Endothelial cell of umbilical vein (primary cell): ENCODE data around the gene LRP5.

Experiments used
- EZH2 ChIP-seq: IDR thresholded peaks from 2 replicates; pipeline ENCODE4 v1.6.1; 2012; ENCODE audit warnings: borderline replicate concordance, low read depth, mild to moderate bottlenecking, moderate library complexity, low read length, inconsistent platforms; ENCODE audit not compliant: severe bottlenecking
- GATA2 ChIP-seq: IDR thresholded peaks from 2 replicates; pipeline ENCODE4 v1.7.0; 2011; ENCODE audit warnings: low read depth, mild to moderate bottlenecking, moderate library complexity, mixed read lengths, low read length; ENCODE audit not compliant: insufficient read length, insufficient read depth
- POLR2A ChIP-seq: IDR thresholded peaks from 2 replicates; pipeline ENCODE4 v1.6.1; 2012; ENCODE audit warnings: low read depth, mild to moderate bottlenecking, control low read depth, low read length
- POLR2AphosphoS5 ChIP-seq: IDR thresholded peaks from 2 replicates; pipeline ENCODE4 v1.6.1; 2012; ENCODE audit warnings: low read depth, mild to moderate bottlenecking, control low read depth, low read length, moderate library complexity; ENCODE audit not compliant: insufficient read depth
- TF ChIP-seq, protein P1 (sequence below), 2 donors: IDR thresholded peaks; 1 replicate in 1 of 2; 2 replicates in 1 of 2; pipeline ENCODE4 v1.5.1; 2011; ENCODE audit warnings: low read length in 2 of 2, mild to moderate bottlenecking in 2 of 2, moderate library complexity in 2 of 2, control low read depth in 1 of 2, inconsistent platforms in 1 of 2, low read depth in 1 of 2; ENCODE audit not compliant: insufficient read depth in 1 of 2; ENCODE audit errors: extremely low read depth in 1 of 2

DNA sequence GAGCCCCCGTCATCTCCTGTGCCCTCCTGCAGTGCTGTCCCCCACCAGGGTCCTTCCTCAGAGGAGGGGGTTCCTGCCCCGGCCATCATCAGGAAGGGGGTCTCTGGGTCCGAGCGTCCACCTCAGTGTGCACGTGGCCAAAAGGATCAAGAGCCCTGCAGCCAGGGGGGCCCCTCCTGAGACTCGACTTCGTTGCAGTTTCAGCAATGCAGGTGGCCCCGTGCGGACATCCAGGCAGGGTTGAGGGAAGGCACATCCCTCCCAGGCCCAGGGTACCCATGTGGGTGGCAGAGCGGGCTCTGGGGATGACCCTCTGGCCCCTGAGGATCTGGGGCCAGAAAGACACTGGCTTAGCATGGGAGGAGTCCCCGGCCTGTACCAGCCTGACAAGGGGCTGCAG is 41.3 kb downstream of the LRP5 start:
- no peak for TF ChIP-seq POLR2AphosphoS5
- TF ChIP-seq, protein P1, sequence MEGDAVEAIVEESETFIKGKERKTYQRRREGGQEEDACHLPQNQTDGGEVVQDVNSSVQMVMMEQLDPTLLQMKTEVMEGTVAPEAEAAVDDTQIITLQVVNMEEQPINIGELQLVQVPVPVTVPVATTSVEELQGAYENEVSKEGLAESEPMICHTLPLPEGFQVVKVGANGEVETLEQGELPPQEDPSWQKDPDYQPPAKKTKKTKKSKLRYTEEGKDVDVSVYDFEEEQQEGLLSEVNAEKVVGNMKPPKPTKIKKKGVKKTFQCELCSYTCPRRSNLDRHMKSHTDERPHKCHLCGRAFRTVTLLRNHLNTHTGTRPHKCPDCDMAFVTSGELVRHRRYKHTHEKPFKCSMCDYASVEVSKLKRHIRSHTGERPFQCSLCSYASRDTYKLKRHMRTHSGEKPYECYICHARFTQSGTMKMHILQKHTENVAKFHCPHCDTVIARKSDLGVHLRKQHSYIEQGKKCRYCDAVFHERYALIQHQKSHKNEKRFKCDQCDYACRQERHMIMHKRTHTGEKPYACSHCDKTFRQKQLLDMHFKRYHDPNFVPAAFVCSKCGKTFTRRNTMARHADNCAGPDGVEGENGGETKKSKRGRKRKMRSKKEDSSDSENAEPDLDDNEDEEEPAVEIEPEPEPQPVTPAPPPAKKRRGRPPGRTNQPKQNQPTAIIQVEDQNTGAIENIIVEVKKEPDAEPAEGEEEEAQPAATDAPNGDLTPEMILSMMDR (IDR thresholded peaks at IDR 0.05; ENCODE audit: extremely low read depth in 1 of 2, insufficient read depth in 1 of 2, low read depth in 1 of 2, low read length in 2 of 2), result no peak
- no peak for TF ChIP-seq EZH2
- TF ChIP-seq POLR2A, result no peak
- TF ChIP-seq GATA2, result no peak
